Adrenal gland (tissue), 5 donors: ENCODE data around the gene SOBP.

Source experiments
- POLR2A ChIP-seq, 2 donors: fragments of 450-650 bp; IDR thresholded peaks; one replicate each; pipeline ENCODE4 v1.6.1; 2017; ENCODE audit warnings: antibody characterized with exemption in 2 of 2, mild to moderate bottlenecking in 2 of 2, moderate library complexity in 1 of 2
- TF ChIP-seq, protein P1 (sequence below), 6 experiments: fragments of 450-650 bp in 4 of 6; fragments of 200-600 bp in 2 of 6; sonication (generic) in 1 of 6; IDR thresholded peaks; 1 replicate in 5 of 6; 2 replicates in 1 of 6; pipeline versions ENCODE4 v1.5.1 to v1.8.0; 2016 to 2021; ENCODE audit warnings: antibody characterized with exemption in 6 of 6, mild to moderate bottlenecking in 2 of 6, moderate library complexity in 1 of 6
- donor health status: DM: no; HTN: no; CAD: no.

DNA sequence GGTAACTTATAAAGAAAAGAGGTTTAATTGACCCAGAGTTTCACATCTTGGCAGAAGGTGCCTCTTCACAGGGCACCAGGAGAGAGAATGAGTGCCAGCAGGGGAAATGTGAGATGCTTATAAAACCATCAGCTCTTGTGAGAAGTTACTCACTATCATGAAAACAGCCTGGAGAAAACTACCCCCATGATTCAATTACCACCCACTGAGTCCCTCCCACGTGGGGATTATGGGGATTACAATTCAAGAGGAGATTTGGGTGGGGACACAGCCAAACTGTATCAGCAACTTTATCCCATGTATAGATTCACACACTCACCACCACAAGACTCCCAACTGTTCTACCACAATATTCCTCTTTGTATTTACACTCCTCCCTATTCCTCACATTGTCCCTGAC lies 41.1 kb upstream of the SOBP start:
- TF ChIP-seq, protein P1, sequence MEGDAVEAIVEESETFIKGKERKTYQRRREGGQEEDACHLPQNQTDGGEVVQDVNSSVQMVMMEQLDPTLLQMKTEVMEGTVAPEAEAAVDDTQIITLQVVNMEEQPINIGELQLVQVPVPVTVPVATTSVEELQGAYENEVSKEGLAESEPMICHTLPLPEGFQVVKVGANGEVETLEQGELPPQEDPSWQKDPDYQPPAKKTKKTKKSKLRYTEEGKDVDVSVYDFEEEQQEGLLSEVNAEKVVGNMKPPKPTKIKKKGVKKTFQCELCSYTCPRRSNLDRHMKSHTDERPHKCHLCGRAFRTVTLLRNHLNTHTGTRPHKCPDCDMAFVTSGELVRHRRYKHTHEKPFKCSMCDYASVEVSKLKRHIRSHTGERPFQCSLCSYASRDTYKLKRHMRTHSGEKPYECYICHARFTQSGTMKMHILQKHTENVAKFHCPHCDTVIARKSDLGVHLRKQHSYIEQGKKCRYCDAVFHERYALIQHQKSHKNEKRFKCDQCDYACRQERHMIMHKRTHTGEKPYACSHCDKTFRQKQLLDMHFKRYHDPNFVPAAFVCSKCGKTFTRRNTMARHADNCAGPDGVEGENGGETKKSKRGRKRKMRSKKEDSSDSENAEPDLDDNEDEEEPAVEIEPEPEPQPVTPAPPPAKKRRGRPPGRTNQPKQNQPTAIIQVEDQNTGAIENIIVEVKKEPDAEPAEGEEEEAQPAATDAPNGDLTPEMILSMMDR (IDR thresholded peaks at IDR 0.05): no peak
- no peak for TF ChIP-seq POLR2A (IDR thresholded peaks at IDR 0.05)
